Measurements from ENCODE around the gene MACROD2.

DNA sequence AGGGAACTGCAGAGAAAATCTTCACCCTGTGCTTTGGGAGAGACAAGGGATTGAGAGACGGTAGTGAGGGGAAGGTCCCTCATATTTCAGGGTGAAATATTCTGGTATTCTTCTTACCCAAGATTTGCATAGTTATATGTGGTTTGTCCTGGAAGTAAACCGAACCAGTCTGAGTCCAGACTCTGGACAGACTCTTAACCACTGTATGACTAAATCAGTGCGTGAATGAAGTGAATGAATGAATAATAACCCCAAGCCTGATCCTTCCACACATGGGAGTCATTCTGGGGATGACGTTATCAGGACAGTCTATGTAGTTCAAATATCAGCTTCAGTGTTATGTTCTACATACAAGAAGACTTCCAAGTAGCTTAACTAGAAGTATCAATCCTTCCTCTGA, 1887.2 kb downstream of the MACROD2 start:
- TF ChIP-seq CTCF (conservative IDR thresholded peaks at IDR 0.05) = no peak
- no peak for TF ChIP-seq ZFX (IDR thresholded peaks at IDR 0.05)
